ENCODE measurements around the gene ME2.

Gene ME2

GRCh38 chr18:50895350-50896045, 16.6 kb downstream of the ME2 start:
- Histone ChIP-seq H3K36me3 (ENCODE audit: control insufficient read depth, insufficient read depth, low read length) (no peaks in the 10 kb centered on the region), H3K4me1 (ENCODE audit: control insufficient read depth, insufficient read depth, low read length) (peaks cover 5% of the 10 kb centered on the region), H3K4me3 (ENCODE audit: low read length) (no peak overlapping the region)

DNA sequence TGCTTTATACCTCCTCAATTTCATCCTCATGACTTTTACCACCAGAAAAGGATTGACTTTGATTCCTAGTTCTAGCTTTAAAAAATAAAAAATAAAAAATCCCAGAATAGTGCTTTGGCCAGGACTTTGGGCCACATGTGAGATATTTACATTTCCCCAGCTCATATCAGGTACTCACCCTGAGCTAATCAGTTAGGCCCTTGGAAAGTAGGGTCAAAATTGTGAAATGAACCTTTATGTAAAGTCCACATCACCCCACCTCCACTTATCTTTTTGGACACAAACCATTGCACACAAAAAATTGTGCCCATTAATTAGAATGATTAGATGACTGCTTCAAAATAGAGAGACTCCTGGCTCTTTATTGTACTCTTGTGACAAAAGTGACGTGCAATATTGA, 17.2 kb downstream of the ME2 start:
- H3K9me3 ChIP-seq (ENCODE audit: control insufficient read depth, low read length) = no peaks in the 10 kb centered on the region
- H3K4me1 ChIP-seq (ENCODE audit: control insufficient read depth, insufficient read depth, low read length) = peaks cover 5% of the 10 kb centered on the region
- H3K27me3 ChIP-seq (ENCODE audit: control insufficient read depth, insufficient read depth, low read length) = no peaks in the 10 kb centered on the region
- H3K9ac ChIP-seq (ENCODE audit: low read length) = no peak overlapping the region
- H3K36me3 ChIP-seq (ENCODE audit: control insufficient read depth, insufficient read depth, low read length) = no peaks in the 10 kb centered on the region
- H3K4me3 ChIP-seq (ENCODE audit: low read length) = no peak overlapping the region

More at GRCh38 chr18:50895350-50896045, 16.6 kb downstream of the ME2 start:
- no peak overlapping the region for H3K9ac ChIP-seq (ENCODE audit: low read length)
- no peaks in the 10 kb centered on the region for H3K27me3 ChIP-seq (ENCODE audit: control insufficient read depth, insufficient read depth, low read length)
- no peaks in the 10 kb centered on the region for H3K9me3 ChIP-seq (ENCODE audit: control insufficient read depth, low read length)

DNA sequence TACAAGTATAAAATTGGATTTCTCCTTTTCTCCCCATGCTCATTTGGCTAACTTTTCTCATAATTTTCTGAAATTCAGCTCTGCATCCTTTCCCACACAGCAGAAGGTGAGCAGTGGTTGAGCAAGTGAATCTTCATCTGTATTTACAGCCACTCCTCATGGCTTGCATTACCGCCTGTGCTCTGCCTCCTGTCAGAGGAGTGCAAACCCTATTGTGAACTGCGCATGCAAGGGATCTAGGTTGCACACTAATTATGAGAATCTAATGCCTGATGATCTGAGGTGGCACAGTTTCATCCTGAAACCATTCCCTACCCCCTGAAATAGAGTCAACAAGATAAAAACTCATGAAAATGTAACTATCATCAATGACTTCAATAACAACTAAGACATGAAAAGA, 20.0 kb downstream of the ME2 start:
- H3K4me1 ChIP-seq (ENCODE audit: control insufficient read depth, insufficient read depth, low read length) = peaks cover 5% of the 10 kb centered on the region
- no peaks in the 10 kb centered on the region for H3K9me3 ChIP-seq (ENCODE audit: control insufficient read depth, low read length)

GRCh38 chr18:50902797-50903196, 23.9 kb downstream of the ME2 start:
- Histone ChIP-seq H3K9me3 (ENCODE audit: control insufficient read depth, low read length) (no peaks in the 10 kb centered on the region), H3K4me1 (ENCODE audit: control insufficient read depth, insufficient read depth, low read length) (no peaks in the 10 kb centered on the region), H3K27me3 (ENCODE audit: control insufficient read depth, insufficient read depth, low read length) (no peaks in the 10 kb centered on the region), H3K4me3 (ENCODE audit: low read length) (no peak overlapping the region), H3K36me3 (ENCODE audit: control insufficient read depth, insufficient read depth, low read length) (no peaks in the 10 kb centered on the region), H3K9ac (ENCODE audit: low read length) (no peak overlapping the region)

More for the DNA sequence above, 20.0 kb downstream of the ME2 start:
- Histone ChIP-seq H3K9ac (ENCODE audit: low read length) (no peak overlapping the region), H3K27me3 (ENCODE audit: control insufficient read depth, insufficient read depth, low read length) (no peaks in the 10 kb centered on the region), H3K36me3 (ENCODE audit: control insufficient read depth, insufficient read depth, low read length) (no peaks in the 10 kb centered on the region), H3K4me3 (ENCODE audit: low read length) (no peak overlapping the region)

GRCh38 chr18:50906843-50907242, 27.9 kb downstream of the ME2 start:
- no peaks in the 10 kb centered on the region for H3K4me1 ChIP-seq (ENCODE audit: control insufficient read depth, insufficient read depth, low read length)
- no peaks in the 10 kb centered on the region for H3K27me3 ChIP-seq (ENCODE audit: control insufficient read depth, insufficient read depth, low read length)
- H3K4me3 ChIP-seq (ENCODE audit: low read length) = no peak overlapping the region
- H3K9me3 ChIP-seq (ENCODE audit: control insufficient read depth, low read length) = no peaks in the 10 kb centered on the region
- no peaks in the 10 kb centered on the region for H3K36me3 ChIP-seq (ENCODE audit: control insufficient read depth, insufficient read depth, low read length)
- H3K9ac ChIP-seq (ENCODE audit: low read length) = no peak overlapping the region

- Histone ChIP-seq H3K36me3 (ENCODE audit: control insufficient read depth, insufficient read depth, low read length) (no peaks in the 10 kb centered on the region), H3K9me3 (ENCODE audit: control insufficient read depth, low read length) (no peaks in the 10 kb centered on the region), H3K27me3 (ENCODE audit: control insufficient read depth, insufficient read depth, low read length) (no peaks in the 10 kb centered on the region)
These were observed 30.3 kb downstream of the ME2 start for GRCh38 chr18:50909261-50909660.

DNA sequence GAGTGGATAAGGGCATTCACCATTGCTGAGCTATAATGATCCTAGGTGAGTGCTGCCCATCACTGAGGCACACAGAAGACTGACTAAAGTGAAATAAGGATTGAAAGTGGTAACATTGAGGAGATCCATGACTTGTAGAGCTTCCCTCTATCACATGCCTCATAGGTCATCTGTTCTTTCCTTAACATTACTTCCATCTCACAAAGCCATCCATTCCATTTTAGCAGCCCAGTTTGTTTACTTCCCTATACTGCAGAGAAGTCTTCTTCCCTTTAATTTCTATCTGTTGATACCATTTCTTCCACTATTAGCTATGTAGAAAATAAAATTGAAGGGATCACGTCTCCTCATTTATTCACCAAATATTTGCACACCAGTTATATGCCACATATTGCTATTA, 32.1 kb downstream of the ME2 start:
- H3K9me3 ChIP-seq (ENCODE audit: control insufficient read depth, low read length) = no peaks in the 10 kb centered on the region
- no peaks in the 10 kb centered on the region for H3K36me3 ChIP-seq (ENCODE audit: control insufficient read depth, insufficient read depth, low read length)
- H3K27me3 ChIP-seq (ENCODE audit: control insufficient read depth, insufficient read depth, low read length) = no peaks in the 10 kb centered on the region

More at GRCh38 chr18:50909261-50909660, 30.3 kb downstream of the ME2 start:
- H3K9ac ChIP-seq (ENCODE audit: low read length) = no peak overlapping the region
- H3K4me3 ChIP-seq (ENCODE audit: low read length) = no peak overlapping the region
- no peaks in the 10 kb centered on the region for H3K4me1 ChIP-seq (ENCODE audit: control insufficient read depth, insufficient read depth, low read length)

DNA sequence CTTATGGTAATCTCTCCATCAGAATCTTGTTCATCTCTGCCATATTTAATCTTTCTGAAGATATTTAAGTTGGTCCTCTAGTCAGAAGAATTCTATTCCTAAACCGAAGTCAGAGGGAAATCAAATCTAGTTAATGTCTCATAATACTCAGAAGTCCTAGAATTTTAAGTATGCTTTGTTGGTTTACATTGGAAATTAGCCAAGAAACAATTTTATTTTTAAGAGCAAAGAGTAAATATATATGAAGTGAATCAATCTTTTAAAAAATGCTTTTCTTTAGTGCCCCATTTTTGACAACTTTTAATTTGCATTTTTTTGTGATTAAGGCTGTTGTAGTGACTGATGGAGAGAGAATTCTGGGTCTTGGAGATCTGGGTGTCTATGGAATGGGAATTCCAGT, 38.1 kb downstream of the ME2 start:
- H3K9me3 ChIP-seq (ENCODE audit: control insufficient read depth, low read length) = no peaks in the 10 kb centered on the region
- H3K36me3 ChIP-seq (ENCODE audit: control insufficient read depth, insufficient read depth, low read length) = no peaks in the 10 kb centered on the region
- no peaks in the 10 kb centered on the region for H3K4me1 ChIP-seq (ENCODE audit: control insufficient read depth, insufficient read depth, low read length)
- H3K27me3 ChIP-seq (ENCODE audit: control insufficient read depth, insufficient read depth, low read length) = no peaks in the 10 kb centered on the region
- no peak overlapping the region for H3K4me3 ChIP-seq (ENCODE audit: low read length)
- no peak overlapping the region for H3K9ac ChIP-seq (ENCODE audit: low read length)

More for the DNA sequence above, 32.1 kb downstream of the ME2 start:
- Histone ChIP-seq H3K4me3 (ENCODE audit: low read length) (no peak overlapping the region), H3K9ac (ENCODE audit: low read length) (no peak overlapping the region), H3K4me1 (ENCODE audit: control insufficient read depth, insufficient read depth, low read length) (no peaks in the 10 kb centered on the region)

DNA sequence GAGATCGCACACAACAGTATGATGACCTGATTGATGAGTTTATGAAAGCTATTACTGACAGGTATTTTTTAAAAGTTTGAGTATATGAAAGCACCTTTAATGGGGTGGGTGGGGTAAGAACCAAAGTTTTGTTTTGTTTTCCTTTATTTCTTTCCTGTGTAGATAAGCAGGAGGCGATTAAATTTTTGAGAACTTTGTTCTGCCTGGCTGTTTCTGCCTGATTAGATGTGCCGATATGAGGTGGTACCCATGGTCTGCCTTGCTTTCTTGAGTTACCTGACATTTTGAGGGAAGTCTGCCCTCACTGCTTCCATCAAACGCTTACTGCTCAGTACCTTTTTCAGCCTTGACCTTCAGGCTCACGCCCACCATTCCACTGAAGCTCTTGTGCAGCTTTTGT, 39.2 kb downstream of the ME2 start:
- Histone ChIP-seq H3K4me1 (ENCODE audit: control insufficient read depth, insufficient read depth, low read length) (no peaks in the 10 kb centered on the region), H3K9ac (ENCODE audit: low read length) (no peak overlapping the region), H3K27me3 (ENCODE audit: control insufficient read depth, insufficient read depth, low read length) (no peaks in the 10 kb centered on the region), H3K36me3 (ENCODE audit: control insufficient read depth, insufficient read depth, low read length) (no peaks in the 10 kb centered on the region), H3K9me3 (ENCODE audit: control insufficient read depth, low read length) (no peaks in the 10 kb centered on the region), H3K4me3 (ENCODE audit: low read length) (no peak overlapping the region)

DNA sequence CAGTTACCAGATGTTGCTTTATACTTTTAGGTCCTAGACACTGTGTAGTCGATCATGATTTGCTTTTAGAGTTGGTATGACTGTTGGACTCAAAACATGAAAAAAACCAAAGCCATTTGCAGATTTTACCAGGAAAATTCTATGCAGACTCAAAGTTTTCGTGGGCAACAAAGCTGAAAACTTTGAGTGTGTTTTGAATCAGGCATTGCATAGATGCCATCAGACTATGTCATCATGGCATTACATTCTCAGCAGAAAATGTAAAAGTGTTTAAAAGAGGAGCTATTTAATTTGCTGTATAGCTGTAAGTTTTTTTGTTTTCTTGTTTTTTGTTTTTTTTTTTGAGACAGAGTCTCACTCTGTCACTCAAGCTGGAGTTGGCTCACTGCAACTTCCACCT, 45.5 kb downstream of the ME2 start:
- Histone ChIP-seq H3K36me3 (ENCODE audit: control insufficient read depth, insufficient read depth, low read length) (no peaks in the 10 kb centered on the region), H3K27me3 (ENCODE audit: control insufficient read depth, insufficient read depth, low read length) (no peaks in the 10 kb centered on the region)

DNA sequence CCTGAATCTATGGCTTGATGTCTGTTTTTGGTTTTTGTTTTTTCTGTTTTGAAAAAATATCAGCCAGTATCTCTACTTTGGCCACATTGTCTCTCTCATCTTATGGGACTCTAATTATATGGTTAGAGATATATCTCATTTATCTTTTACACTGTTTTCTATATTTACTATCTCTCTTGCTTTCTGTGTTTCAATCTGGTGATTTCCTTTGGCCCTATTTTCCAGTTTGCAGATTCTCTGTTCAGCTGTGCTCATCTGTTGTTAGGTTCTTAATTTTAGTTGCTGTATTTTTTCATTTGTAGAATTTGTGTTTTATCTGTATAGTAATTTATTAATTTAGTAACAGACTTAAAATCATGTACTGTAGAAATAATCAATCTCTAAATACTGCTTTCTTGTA, 47.6 kb downstream of the ME2 start:
- no peak overlapping the region for H3K4me3 ChIP-seq (ENCODE audit: low read length)
- no peaks in the 10 kb centered on the region for H3K4me1 ChIP-seq (ENCODE audit: control insufficient read depth, insufficient read depth, low read length)
- H3K9ac ChIP-seq (ENCODE audit: low read length) = no peak overlapping the region
- H3K27me3 ChIP-seq (ENCODE audit: control insufficient read depth, insufficient read depth, low read length) = no peaks in the 10 kb centered on the region
- H3K36me3 ChIP-seq (ENCODE audit: control insufficient read depth, insufficient read depth, low read length) = no peaks in the 10 kb centered on the region
- no peaks in the 10 kb centered on the region for H3K9me3 ChIP-seq (ENCODE audit: control insufficient read depth, low read length)

More for the DNA sequence above, 45.5 kb downstream of the ME2 start:
- no peaks in the 10 kb centered on the region for H3K4me1 ChIP-seq (ENCODE audit: control insufficient read depth, insufficient read depth, low read length)
- H3K9ac ChIP-seq (ENCODE audit: low read length) = no peak overlapping the region
- no peaks in the 10 kb centered on the region for H3K9me3 ChIP-seq (ENCODE audit: control insufficient read depth, low read length)
- H3K4me3 ChIP-seq (ENCODE audit: low read length) = no peak overlapping the region

- H3K9me3 ChIP-seq (ENCODE audit: control insufficient read depth, low read length) = no peaks in the 10 kb centered on the region
- no peaks in the 10 kb centered on the region for H3K4me1 ChIP-seq (ENCODE audit: control insufficient read depth, insufficient read depth, low read length)
- no peaks in the 10 kb centered on the region for H3K27me3 ChIP-seq (ENCODE audit: control insufficient read depth, insufficient read depth, low read length)
- H3K4me3 ChIP-seq (ENCODE audit: low read length) = no peak overlapping the region
- H3K9ac ChIP-seq (ENCODE audit: low read length) = no peak overlapping the region
- no peaks in the 10 kb centered on the region for H3K36me3 ChIP-seq (ENCODE audit: control insufficient read depth, insufficient read depth, low read length)
These were observed 49.6 kb downstream of the ME2 start for GRCh38 chr18:50928551-50928950.

DNA sequence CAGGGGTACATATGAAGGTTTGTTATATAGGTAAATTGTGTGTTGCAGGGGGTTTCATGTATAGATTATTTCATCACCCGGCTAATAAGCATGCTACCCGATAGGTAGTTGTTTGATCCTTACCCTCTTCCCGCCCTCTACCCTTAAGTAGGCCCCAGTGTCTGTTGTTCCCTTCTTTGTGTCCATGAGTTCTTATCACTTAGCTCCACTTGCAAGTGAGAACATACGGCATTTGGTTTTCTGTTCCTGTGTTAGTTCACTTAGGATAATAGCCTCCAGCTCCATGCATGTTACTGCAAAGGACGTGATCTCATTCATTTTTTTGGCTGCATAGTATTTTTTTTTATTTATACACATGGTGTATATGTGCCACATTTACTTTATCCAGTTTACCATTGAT, 54.8 kb downstream of the ME2 start:
- H3K4me1 ChIP-seq (ENCODE audit: control insufficient read depth, insufficient read depth, low read length) = no peaks in the 10 kb centered on the region

More for the DNA sequence above, 54.8 kb downstream of the ME2 start:
- no peak overlapping the region for H3K9ac ChIP-seq (ENCODE audit: low read length)
- no peaks in the 10 kb centered on the region for H3K36me3 ChIP-seq (ENCODE audit: control insufficient read depth, insufficient read depth, low read length)
- no peaks in the 10 kb centered on the region for H3K27me3 ChIP-seq (ENCODE audit: control insufficient read depth, insufficient read depth, low read length)
- H3K4me3 ChIP-seq (ENCODE audit: low read length) = no peak overlapping the region
- no peaks in the 10 kb centered on the region for H3K9me3 ChIP-seq (ENCODE audit: control insufficient read depth, low read length)

Data from mucosa of stomach (tissue), 1 donor.